SK-N-SH (cell line): ENCODE measurements around the gene KAT6B.

Experiments
- CHD2 ChIP-seq: fragments of 150-350 bp; IDR thresholded peaks from 2 replicates; pipeline ENCODE4 v1.6.1; 2018; ENCODE audit warnings: low read length; ENCODE audit not compliant: partially characterized antibody
- CTCF ChIP-seq: fragments of 200-600 bp; sonication (generic); IDR thresholded peaks from 2 replicates; pipeline ENCODE4 v1.6.1; 2017; ENCODE audit warnings: antibody characterized with exemption, mild to moderate bottlenecking, moderate library complexity
- EP300 ChIP-seq, 2 experiments: IDR thresholded peaks; 2 replicates each; pipeline versions ENCODE4 v1.4.0 to v1.6.1; 2012; ENCODE audit warnings: borderline replicate concordance in 1 of 2, low read depth in 1 of 2, low read length in 1 of 2
- FOXM1 ChIP-seq: IDR thresholded peaks from 2 replicates; pipeline ENCODE4 v1.4.0; 2012; ENCODE audit warnings: low read depth, mild to moderate bottlenecking
- JUND ChIP-seq: IDR thresholded peaks from 2 replicates; pipeline ENCODE4 v1.4.0; 2012
- RCOR1 ChIP-seq: fragments of 150-350 bp; IDR thresholded peaks from 2 replicates; pipeline ENCODE4 v1.6.1; 2017; ENCODE audit warnings: antibody characterized with exemption, low read length
- SIN3A ChIP-seq: IDR thresholded peaks from 2 replicates; pipeline ENCODE4 v1.6.1; 2012; ENCODE audit warnings: low read depth, mild to moderate bottlenecking, low read length, moderate library complexity, borderline replicate concordance
- TCF12 ChIP-seq: IDR thresholded peaks from 2 replicates; pipeline ENCODE4 v1.4.0; 2012
- TF ChIP-seq, protein P1 (sequence below): IDR thresholded peaks from 2 replicates; pipeline ENCODE4; 2012
- TF ChIP-seq, protein P2 (sequence below): IDR thresholded peaks from 2 replicates; pipeline ENCODE4 v1.4.0; 2012; ENCODE audit warnings: low read depth, borderline replicate concordance

DNA sequence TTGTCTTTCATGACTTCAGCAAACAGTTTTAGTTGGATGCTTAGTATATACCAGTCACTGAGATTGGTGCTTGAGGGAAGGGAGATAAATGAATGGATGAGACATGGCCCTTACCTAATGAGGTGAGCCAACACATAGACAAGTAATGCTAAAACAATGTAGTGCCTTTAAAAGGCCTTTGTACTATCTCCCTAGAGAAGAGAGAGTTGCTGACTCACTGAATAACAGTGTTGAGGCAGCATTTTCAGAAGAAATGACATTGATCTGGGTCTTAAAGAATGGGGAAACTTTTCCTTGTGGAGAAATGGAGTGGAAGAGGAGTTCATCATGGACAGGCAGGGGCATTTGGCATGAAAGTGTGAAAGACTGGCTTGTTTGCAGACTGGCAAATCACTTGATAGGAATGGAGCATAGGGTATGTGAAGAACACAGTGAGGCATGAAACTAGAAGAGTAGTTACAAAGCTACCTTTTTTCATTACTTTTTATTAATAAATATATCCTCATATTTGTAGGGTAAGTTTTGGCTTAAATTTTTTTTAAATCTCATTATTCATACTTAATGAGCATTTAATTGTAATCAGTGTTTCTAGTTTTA is 91.2 kb downstream of the KAT6B start:
- TF ChIP-seq SIN3A, result no peak
- TF ChIP-seq JUND, result peak; percentile 61
- 0 out of 2 replicates have a peak, but pooled peaks have one; percentile 19 for TF ChIP-seq TCF12
- TF ChIP-seq CTCF, result no peak
- no peak for TF ChIP-seq CHD2
- TF ChIP-seq EP300 (IDR thresholded peaks at IDR 0.05; ENCODE audit: borderline replicate concordance in 1 of 2, low read depth in 1 of 2, low read length in 1 of 2), result no peak
- TF ChIP-seq FOXM1, result no peak
- TF ChIP-seq, protein P1, sequence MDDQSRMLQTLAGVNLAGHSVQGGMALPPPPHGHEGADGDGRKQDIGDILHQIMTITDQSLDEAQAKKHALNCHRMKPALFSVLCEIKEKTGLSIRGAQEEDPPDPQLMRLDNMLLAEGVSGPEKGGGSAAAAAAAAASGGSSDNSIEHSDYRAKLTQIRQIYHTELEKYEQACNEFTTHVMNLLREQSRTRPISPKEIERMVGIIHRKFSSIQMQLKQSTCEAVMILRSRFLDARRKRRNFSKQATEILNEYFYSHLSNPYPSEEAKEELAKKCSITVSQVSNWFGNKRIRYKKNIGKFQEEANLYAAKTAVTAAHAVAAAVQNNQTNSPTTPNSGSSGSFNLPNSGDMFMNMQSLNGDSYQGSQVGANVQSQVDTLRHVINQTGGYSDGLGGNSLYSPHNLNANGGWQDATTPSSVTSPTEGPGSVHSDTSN, result no peak; the same call in 1 of the 2 replicates
- no peak for TF ChIP-seq RCOR1
- TF ChIP-seq, protein P2, sequence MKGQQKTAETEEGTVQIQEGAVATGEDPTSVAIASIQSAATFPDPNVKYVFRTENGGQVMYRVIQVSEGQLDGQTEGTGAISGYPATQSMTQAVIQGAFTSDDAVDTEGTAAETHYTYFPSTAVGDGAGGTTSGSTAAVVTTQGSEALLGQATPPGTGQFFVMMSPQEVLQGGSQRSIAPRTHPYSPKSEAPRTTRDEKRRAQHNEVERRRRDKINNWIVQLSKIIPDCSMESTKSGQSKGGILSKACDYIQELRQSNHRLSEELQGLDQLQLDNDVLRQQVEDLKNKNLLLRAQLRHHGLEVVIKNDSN, result no peak
